AG04449 (cell line): ENCODE results near the gene TRIM37.
A peak's percentile ranks its signal among the peaks of the same experiment; 100 is the strongest.

Source experiments
- CTCF ChIA-PET: fragments of 350-600 bp; formaldehyde crosslinking; extraction: SDS; loops from one replicate; lab custom pipeline; 2021; ENCODE audit warnings: antibody characterized with exemption; lab: Yijun Ruan, JAX
- POLR2A ChIA-PET: fragments of 400-600, 350-600 bp; formaldehyde crosslinking; extraction: SDS; loops from one replicate; lab custom pipeline; 2020; ENCODE audit warnings: antibody characterized with exemption, inconsistent platforms; lab: Yijun Ruan, JAX
- DNase-seq: peaks from one replicate; pipeline ENCODE4 v3.0.0-alpha.2; 2010; ENCODE audit warnings: low read depth, low spot score
- H3K4me3 ChIP-seq: 2 replicates; pipeline ENCODE4 v1.5.1; 2011; ENCODE audit warnings: low read depth, mild to moderate bottlenecking, control low read depth, low read length
- TF ChIP-seq, protein P1 (sequence below): IDR thresholded peaks from one replicate; pipeline ENCODE4 v1.5.1; 2011; ENCODE audit warnings: mild to moderate bottlenecking, moderate library complexity, low read length, control low read depth, inconsistent platforms; ENCODE audit not compliant: insufficient read depth; ENCODE audit errors: missing control alignments

TRIM37 gene, protein sequence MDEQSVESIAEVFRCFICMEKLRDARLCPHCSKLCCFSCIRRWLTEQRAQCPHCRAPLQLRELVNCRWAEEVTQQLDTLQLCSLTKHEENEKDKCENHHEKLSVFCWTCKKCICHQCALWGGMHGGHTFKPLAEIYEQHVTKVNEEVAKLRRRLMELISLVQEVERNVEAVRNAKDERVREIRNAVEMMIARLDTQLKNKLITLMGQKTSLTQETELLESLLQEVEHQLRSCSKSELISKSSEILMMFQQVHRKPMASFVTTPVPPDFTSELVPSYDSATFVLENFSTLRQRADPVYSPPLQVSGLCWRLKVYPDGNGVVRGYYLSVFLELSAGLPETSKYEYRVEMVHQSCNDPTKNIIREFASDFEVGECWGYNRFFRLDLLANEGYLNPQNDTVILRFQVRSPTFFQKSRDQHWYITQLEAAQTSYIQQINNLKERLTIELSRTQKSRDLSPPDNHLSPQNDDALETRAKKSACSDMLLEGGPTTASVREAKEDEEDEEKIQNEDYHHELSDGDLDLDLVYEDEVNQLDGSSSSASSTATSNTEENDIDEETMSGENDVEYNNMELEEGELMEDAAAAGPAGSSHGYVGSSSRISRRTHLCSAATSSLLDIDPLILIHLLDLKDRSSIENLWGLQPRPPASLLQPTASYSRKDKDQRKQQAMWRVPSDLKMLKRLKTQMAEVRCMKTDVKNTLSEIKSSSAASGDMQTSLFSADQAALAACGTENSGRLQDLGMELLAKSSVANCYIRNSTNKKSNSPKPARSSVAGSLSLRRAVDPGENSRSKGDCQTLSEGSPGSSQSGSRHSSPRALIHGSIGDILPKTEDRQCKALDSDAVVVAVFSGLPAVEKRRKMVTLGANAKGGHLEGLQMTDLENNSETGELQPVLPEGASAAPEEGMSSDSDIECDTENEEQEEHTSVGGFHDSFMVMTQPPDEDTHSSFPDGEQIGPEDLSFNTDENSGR

GRCh38 chr17:59106463-59107305 is at the start of gene TRIM37:
TRIM37 (minus strand) TSS chr17:59106880; CDS start chr17:59106461, 419 bp downstream.
- ChIA-PET POLR2A (interaction anchor here (0.7 to 1.3 kb wide), 2 partner anchors 48 to 508 kb away, joined by 3 to 6 read pairs; partner anchors contain the start of genes PRR11 and SKA2), CTCF (interaction anchor here (0.5 to 1.2 kb wide), 5 partner anchors 12 to 1106 kb away, joined by 3 to 6 read pairs (median 3); no protein-coding TSS in a partner anchor)
- TF ChIP-seq, protein P1, sequence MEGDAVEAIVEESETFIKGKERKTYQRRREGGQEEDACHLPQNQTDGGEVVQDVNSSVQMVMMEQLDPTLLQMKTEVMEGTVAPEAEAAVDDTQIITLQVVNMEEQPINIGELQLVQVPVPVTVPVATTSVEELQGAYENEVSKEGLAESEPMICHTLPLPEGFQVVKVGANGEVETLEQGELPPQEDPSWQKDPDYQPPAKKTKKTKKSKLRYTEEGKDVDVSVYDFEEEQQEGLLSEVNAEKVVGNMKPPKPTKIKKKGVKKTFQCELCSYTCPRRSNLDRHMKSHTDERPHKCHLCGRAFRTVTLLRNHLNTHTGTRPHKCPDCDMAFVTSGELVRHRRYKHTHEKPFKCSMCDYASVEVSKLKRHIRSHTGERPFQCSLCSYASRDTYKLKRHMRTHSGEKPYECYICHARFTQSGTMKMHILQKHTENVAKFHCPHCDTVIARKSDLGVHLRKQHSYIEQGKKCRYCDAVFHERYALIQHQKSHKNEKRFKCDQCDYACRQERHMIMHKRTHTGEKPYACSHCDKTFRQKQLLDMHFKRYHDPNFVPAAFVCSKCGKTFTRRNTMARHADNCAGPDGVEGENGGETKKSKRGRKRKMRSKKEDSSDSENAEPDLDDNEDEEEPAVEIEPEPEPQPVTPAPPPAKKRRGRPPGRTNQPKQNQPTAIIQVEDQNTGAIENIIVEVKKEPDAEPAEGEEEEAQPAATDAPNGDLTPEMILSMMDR, result no peak
- DNase-seq, result peak; percentile 87
- H3K4me3 ChIP-seq, result peak within 1 kb of the TSS; percentile 90

GRCh38 chr17:59155439-59156177 is 48.9 kb upstream of the TRIM37 start, which contains the start of gene PRR11:
PRR11 (plus strand) TSS chr17:59155746; CDS start chr17:59169753, 14,007 bp downstream.
- ChIA-PET CTCF (interaction anchor here (3.6 kb wide), 1 partner anchor 11 kb away, joined by 19 read pairs; no protein-coding TSS in a partner anchor), POLR2A (interaction anchor here (0.6 to 2.0 kb wide), 5 partner anchors 9 to 464 kb away, joined by 3 to 6 read pairs (median 3); partner anchors contain the start of genes CLTC and TRIM37)
- TF ChIP-seq, protein P1, result no peak
- H3K4me3 ChIP-seq, result peak within 1 kb of the TSS; percentile 88
- peak; percentile 100 for DNase-seq

- CTCF ChIA-PET, result interaction anchor here (3.6 kb wide), 1 partner anchor 12 kb away, joined by 19 read pairs; no protein-coding TSS in a partner anchor
- POLR2A ChIA-PET, result interaction anchor here (0.6 to 2.0 kb wide), 5 partner anchors 9 to 465 kb away, joined by 3 to 6 read pairs (median 3); partner anchors contain the start of genes CLTC and TRIM37
- peak within 1 kb of the TSS; percentile 88 for H3K4me3 ChIP-seq
- TF ChIP-seq, protein P1, result no peak
- no peak for DNase-seq
Measured at GRCh38 chr17:59154721-59155438, 48.2 kb upstream of the TRIM37 start, which contains the start of gene SKA2. SKA2 (minus strand) TSS chr17:59155186; CDS start chr17:59155163, 23 bp downstream.

DNA sequence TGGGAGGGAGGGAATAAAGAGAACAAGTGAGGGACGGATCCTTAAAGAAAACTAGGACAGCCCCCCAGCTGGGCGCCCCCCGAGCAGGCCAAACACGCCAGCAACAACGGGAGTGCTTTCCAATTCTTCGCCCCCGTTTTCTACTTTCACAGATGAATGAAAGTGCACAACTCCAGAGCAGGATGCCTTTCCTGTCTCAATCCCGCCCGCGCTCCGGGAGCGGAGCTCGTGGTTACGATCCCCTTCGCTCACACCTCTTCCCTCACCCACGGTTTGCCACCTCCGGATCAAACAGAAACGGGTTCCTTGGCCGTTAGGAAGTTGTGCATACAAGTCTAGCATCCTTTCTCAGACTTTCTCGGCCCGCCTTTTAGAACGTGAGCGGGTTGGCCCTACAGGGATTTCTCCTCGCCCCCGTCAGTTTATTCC is 47.6 kb upstream of the TRIM37 start:
- ChIA-PET CTCF (interaction anchor here (3.6 kb wide), 1 partner anchor 12 kb away, joined by 19 read pairs; no protein-coding TSS in a partner anchor), POLR2A (interaction anchor here (1.3 to 2.0 kb wide), 2 partner anchors 8 to 48 kb away, joined by 5 to 6 read pairs; partner anchors contain the start of gene TRIM37)
- H3K4me3 ChIP-seq, result peak overlapping the region; percentile 88
- TF ChIP-seq, protein P1, result no peak
- no peak for DNase-seq
